Keratinocyte (primary cell): ENCODE results near the gene IL1RAPL1. TPM values are rescaled to one million over a fixed set of nuclear protein-coding genes. Genes with fewer than 3 reads are reported as not detected.

Experiments used
- DNase-seq: peaks from one replicate; pipeline ENCODE4 v3.0.0-alpha.2; 2011; ENCODE audit warnings: low read depth, missing footprints, low spot score
- FAIRE-seq: peaks from 2 replicates; lab custom pipeline; 2011; peaks lifted over from hg19 to GRCh38; lab: Jason Lieb, UNC
- H2AFZ ChIP-seq: 2 replicates; pipeline ENCODE4 v1.6.0; 2012; ENCODE audit warnings: low read length, control low read depth, inconsistent platforms; ENCODE audit not compliant: control insufficient read depth
- H3K27ac ChIP-seq: 2 replicates; pipeline ENCODE4 v1.5.1; 2011; ENCODE audit warnings: low read length; ENCODE audit not compliant: control insufficient read depth, insufficient read depth
- H3K27me3 ChIP-seq: 3 replicates; pipeline ENCODE4 v1.6.0; 2011; ENCODE audit warnings: low read length; ENCODE audit not compliant: control insufficient read depth, insufficient read depth; ENCODE audit errors: extremely low read depth
- H3K36me3 ChIP-seq, 2 experiments: 2 replicates in 1 of 2; 3 replicates in 1 of 2; pipeline ENCODE4 v1.5.1; 2011; ENCODE audit warnings: low read length in 2 of 2, mild to moderate bottlenecking in 1 of 2; ENCODE audit not compliant: control insufficient read depth in 2 of 2, insufficient read depth in 2 of 2; ENCODE audit errors: extremely low read depth in 1 of 2
- H3K4me1 ChIP-seq: 3 replicates; pipeline ENCODE4 v1.5.1; 2011; ENCODE audit warnings: low read length; ENCODE audit not compliant: control insufficient read depth, insufficient read depth; ENCODE audit errors: extremely low read depth
- H3K4me2 ChIP-seq: 3 replicates; pipeline ENCODE4 v1.6.0; 2011; ENCODE audit warnings: low read depth, low read length; ENCODE audit not compliant: control insufficient read depth, insufficient read depth; ENCODE audit errors: extremely low read depth
- H3K4me3 ChIP-seq, 3 experiments: fragments of 200-600 bp in 1 of 3; sonication (generic) in 1 of 3; 2 replicates in 2 of 3; 3 replicates in 1 of 3; pipeline ENCODE4 v1.5.1; 2011 to 2016; ENCODE audit warnings: low read length in 3 of 3, mild to moderate bottlenecking in 3 of 3, control low read depth in 2 of 3, inconsistent platforms in 1 of 3, low read depth in 1 of 3, mixed read lengths in 1 of 3, mixed run types in 1 of 3, moderate library complexity in 1 of 3; ENCODE audit not compliant: control insufficient read depth in 2 of 3, insufficient read depth in 2 of 3; ENCODE audit errors: extremely low read depth in 1 of 3
- H3K79me2 ChIP-seq: 2 replicates; pipeline ENCODE4 v1.6.0; 2012; ENCODE audit warnings: low read length; ENCODE audit not compliant: control insufficient read depth, insufficient read depth
- H3K9ac ChIP-seq: 3 replicates; pipeline ENCODE4 v1.6.0; 2011; ENCODE audit warnings: low read length; ENCODE audit not compliant: control insufficient read depth, insufficient read depth; ENCODE audit errors: extremely low read depth
- H3K9me1 ChIP-seq: 3 replicates; pipeline ENCODE4 v1.6.0; 2011; ENCODE audit warnings: low read length; ENCODE audit not compliant: control insufficient read depth, insufficient read depth; ENCODE audit errors: extremely low read depth
- H3K9me3 ChIP-seq: 2 replicates; pipeline ENCODE4 v1.5.1; 2012; ENCODE audit warnings: low read depth, low read length; ENCODE audit not compliant: control insufficient read depth
- H4K20me1 ChIP-seq: 3 replicates; pipeline ENCODE4 v1.6.0; 2011; ENCODE audit warnings: low read length; ENCODE audit not compliant: control insufficient read depth, insufficient read depth; ENCODE audit errors: extremely low read depth
- EZH2 ChIP-seq: IDR thresholded peaks from one replicate; pipeline ENCODE4 v1.6.1; 2012; ENCODE audit warnings: inconsistent platforms, mild to moderate bottlenecking, low read length, moderate library complexity
- dilution Hi-C: fragments of 300-500 bp; cut with MboI; formaldehyde crosslinking; loops from one replicate; pipeline ENCODE4 v1.7.0; 2020; ENCODE audit warnings: low sequenced_read_pairs; ENCODE audit not compliant: extremely low pct_ligation_motif_present
- polyA plus RNA-seq, 5 experiments: library from polyadenylated mRNA; depleted of rRNA in 3 of 5; stranded (reverse) in 3 of 5; stranded (forward) in 1 of 5; unstranded in 1 of 5; fragments of >200 nt; gene quantifications; 1 replicate in 1 of 5; 2 replicates in 3 of 5; 3 replicates in 1 of 5; pipeline versions ENCODE4 v1.2.1 to v1.2.3, GENCODE V29; 2011 to 2012; ENCODE audit warnings: missing spikeins in 2 of 5, low read depth in 1 of 5, low replicate concordance in 1 of 5
- TF ChIP-seq, protein P1 (sequence below), 3 experiments: IDR thresholded peaks in 1 of 3; conservative IDR thresholded peaks in 1 of 3; optimal IDR thresholded peaks in 1 of 3; 2 replicates in 2 of 3; 3 replicates in 1 of 3; pipeline versions ENCODE3 to v1.5.1; 2011; ENCODE audit warnings: low read length in 3 of 3, mild to moderate bottlenecking in 3 of 3, moderate library complexity in 2 of 3, control low read depth in 1 of 3, inconsistent platforms in 1 of 3; ENCODE audit not compliant: insufficient read depth in 2 of 3; ENCODE audit errors: extremely low read depth in 1 of 3

The IL1RAPL1 gene
- polyA plus RNA-seq, 1 donor (not counting 4 experiments of a cell fraction or from before 2014, with no cell fraction given): 2.8 TPM

DNA sequence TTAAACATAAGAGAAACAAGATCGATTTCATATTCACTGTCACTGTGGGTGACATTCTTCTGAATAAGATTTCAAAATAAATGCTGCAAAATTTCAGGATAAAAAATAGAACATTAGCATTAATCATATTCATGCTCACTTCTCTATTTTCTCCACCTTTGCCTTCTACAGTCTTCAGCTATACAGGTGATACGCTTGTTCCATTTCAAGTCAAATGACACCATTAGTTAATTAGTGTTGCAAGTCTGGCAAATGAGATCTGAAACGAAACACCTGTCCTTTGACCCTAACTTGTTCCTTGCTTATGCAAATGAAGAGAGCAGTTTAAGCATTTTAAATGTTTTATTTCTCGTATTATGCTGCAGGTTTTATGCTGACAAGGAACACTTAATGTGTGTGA, 960.6 kb downstream of the IL1RAPL1 start:
- no peak overlapping the region for H3K9ac ChIP-seq
- no peaks in the 10 kb centered on the region for H3K36me3 ChIP-seq
- H2AFZ ChIP-seq: no peak overlapping the region
- dilution Hi-C loops: no loop called here
- no peak for DNase-seq
- no peak for FAIRE-seq
- no peak overlapping the region for H3K27ac ChIP-seq
- H3K9me3 ChIP-seq: no peaks in the 10 kb centered on the region
- no peaks in the 10 kb centered on the region for H3K4me1 ChIP-seq
- H4K20me1 ChIP-seq: no peaks in the 10 kb centered on the region
- H3K27me3 ChIP-seq: no peaks in the 10 kb centered on the region
- TF ChIP-seq EZH2: no peak
- TF ChIP-seq, protein P1, sequence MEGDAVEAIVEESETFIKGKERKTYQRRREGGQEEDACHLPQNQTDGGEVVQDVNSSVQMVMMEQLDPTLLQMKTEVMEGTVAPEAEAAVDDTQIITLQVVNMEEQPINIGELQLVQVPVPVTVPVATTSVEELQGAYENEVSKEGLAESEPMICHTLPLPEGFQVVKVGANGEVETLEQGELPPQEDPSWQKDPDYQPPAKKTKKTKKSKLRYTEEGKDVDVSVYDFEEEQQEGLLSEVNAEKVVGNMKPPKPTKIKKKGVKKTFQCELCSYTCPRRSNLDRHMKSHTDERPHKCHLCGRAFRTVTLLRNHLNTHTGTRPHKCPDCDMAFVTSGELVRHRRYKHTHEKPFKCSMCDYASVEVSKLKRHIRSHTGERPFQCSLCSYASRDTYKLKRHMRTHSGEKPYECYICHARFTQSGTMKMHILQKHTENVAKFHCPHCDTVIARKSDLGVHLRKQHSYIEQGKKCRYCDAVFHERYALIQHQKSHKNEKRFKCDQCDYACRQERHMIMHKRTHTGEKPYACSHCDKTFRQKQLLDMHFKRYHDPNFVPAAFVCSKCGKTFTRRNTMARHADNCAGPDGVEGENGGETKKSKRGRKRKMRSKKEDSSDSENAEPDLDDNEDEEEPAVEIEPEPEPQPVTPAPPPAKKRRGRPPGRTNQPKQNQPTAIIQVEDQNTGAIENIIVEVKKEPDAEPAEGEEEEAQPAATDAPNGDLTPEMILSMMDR (optimal IDR thresholded peaks at IDR 0.05 in 1 of 3, IDR thresholded peaks at IDR 0.05 in 1 of 3, conservative IDR thresholded peaks at IDR 0.05 in 1 of 3; ENCODE audit: extremely low read depth in 1 of 3, insufficient read depth in 2 of 3, low read length in 3 of 3): no peak
- H3K4me3 ChIP-seq: no peak overlapping the region
- H3K79me2 ChIP-seq: no peaks in the 10 kb centered on the region
- H3K9me1 ChIP-seq: no peaks in the 10 kb centered on the region
- no peak overlapping the region for H3K4me2 ChIP-seq

DNA sequence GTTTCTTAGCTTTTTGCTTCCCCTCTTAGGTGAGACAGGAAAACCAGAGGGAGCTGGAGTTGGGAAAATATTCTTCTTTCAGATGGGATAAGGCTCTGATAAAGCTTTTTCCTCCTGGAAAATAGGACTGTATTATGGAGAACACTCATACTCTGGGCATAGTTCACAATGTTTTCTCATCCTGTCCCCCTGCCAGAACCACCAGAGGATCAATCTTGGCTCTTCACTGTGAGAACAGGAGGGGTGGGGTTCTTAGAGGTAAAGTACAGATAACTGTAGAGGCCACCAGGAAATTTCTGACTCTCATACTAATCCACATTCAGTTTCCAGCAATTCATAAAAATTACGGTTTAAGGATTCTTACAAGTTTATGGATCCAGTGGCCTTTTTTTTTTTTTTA, 966.3 kb downstream of the IL1RAPL1 start:
- no peak overlapping the region for H3K4me2 ChIP-seq
- dilution Hi-C loops: no loop called here
- no peaks in the 10 kb centered on the region for H3K36me3 ChIP-seq
- H4K20me1 ChIP-seq: no peaks in the 10 kb centered on the region
- no peak overlapping the region for H3K9ac ChIP-seq
- H3K79me2 ChIP-seq: no peaks in the 10 kb centered on the region
- no peak overlapping the region for H3K27ac ChIP-seq
- DNase-seq (no peak), FAIRE-seq (no peak)
- peaks cover 9% of the 10 kb centered on the region for H3K4me1 ChIP-seq
- TF ChIP-seq, protein P1 (optimal IDR thresholded peaks at IDR 0.05 in 1 of 3, IDR thresholded peaks at IDR 0.05 in 1 of 3, conservative IDR thresholded peaks at IDR 0.05 in 1 of 3; ENCODE audit: extremely low read depth in 1 of 3, insufficient read depth in 2 of 3, low read length in 3 of 3): no peak
- TF ChIP-seq EZH2: no peak
- H3K9me3 ChIP-seq: no peaks in the 10 kb centered on the region
- no peaks in the 10 kb centered on the region for H3K27me3 ChIP-seq
- no peak overlapping the region for H2AFZ ChIP-seq
- no peaks in the 10 kb centered on the region for H3K9me1 ChIP-seq
- H3K4me3 ChIP-seq: no peak overlapping the region
